Stimulated activated naive CD4-positive, alpha-beta T cell (primary cell): Measurements from ENCODE around the gene BEST2.

Source experiments
- DNase-seq, 6 experiments: peaks; one replicate each; lab custom pipeline; 2025; lab: John Stamatoyannopoulos, UW

The BEST2 gene

GRCh38 chr19:12769689-12770088 is 18.1 kb downstream of the BEST2 start:
- peak in 5 of 6 experiments; percentile 12 to 54 (median 31) for DNase-seq

- DNase-seq: no peak
These were observed 19.3 kb downstream of the BEST2 start for GRCh38 chr19:12770922-12771321.

- no peak for DNase-seq
These were observed 20.7 kb downstream of the BEST2 start for GRCh38 chr19:12772323-12772722.

GRCh38 chr19:12773571-12773970 is 22.0 kb downstream of the BEST2 start:
- no peak for DNase-seq

- peak in 4 of 6 experiments; percentile 39 to 64 (median 60) for DNase-seq
These were observed 23.3 kb downstream of the BEST2 start, which contains the start of gene HOOK2 for GRCh38 chr19:12774588-12775555. Gene HOOK2 (minus strand): TSS chr19:12775552. CDS start chr19:12775449, 103 bp downstream.

- DNase-seq: peak; percentile 62 to 85 (median 73)
These were observed 25.8 kb downstream of the BEST2 start for GRCh38 chr19:12777217-12778016.

GRCh38 chr19:12778017-12778904 is 26.7 kb downstream of the BEST2 start:
- DNase-seq: peak in 5 of 6 experiments; percentile 26 to 66 (median 43)

- no peak for DNase-seq
These were observed 27.2 kb downstream of the BEST2 start for GRCh38 chr19:12778905-12779161.

GRCh38 chr19:12779162-12779993 is 27.8 kb downstream of the BEST2 start:
- no peak for DNase-seq

- DNase-seq: peak in 1 of 6 experiments; percentile 99
These were observed 30.5 kb downstream of the BEST2 start for GRCh38 chr19:12782174-12782423.

GRCh38 chr19:12782424-12783290 is 31.1 kb downstream of the BEST2 start:
- DNase-seq: peak; percentile 94 to 99 (median 98)

GRCh38 chr19:12783291-12783848 is 31.8 kb downstream of the BEST2 start:
- DNase-seq: peak in 2 of 6 experiments; percentile 31 to 55

GRCh38 chr19:12783849-12784393 is 32.3 kb downstream of the BEST2 start:
- DNase-seq: peak in 1 of 6 experiments; percentile 17

- DNase-seq: peak in 5 of 6 experiments; percentile 17 to 69 (median 36)
These were observed 32.8 kb downstream of the BEST2 start for GRCh38 chr19:12784394-12784870.

- peak; percentile 21 to 69 (median 34) for DNase-seq
These were observed 33.4 kb downstream of the BEST2 start for GRCh38 chr19:12784871-12785430.

GRCh38 chr19:12785431-12786031 is 33.9 kb downstream of the BEST2 start:
- peak in 1 of 6 experiments; percentile 51 for DNase-seq

- no peak for DNase-seq
These were observed 34.7 kb downstream of the BEST2 start for GRCh38 chr19:12786141-12786870.

GRCh38 chr19:12786952-12787351 is 35.4 kb downstream of the BEST2 start:
- DNase-seq: no peak
